HCT116 (cell line): Measurements from ENCODE around the gene TULP4. TPM values are rescaled to one million over a fixed set of nuclear protein-coding genes. Genes with fewer than 3 reads are reported as not detected.

Source experiments
- ATAC-seq: fragments of 200-7000 bp; cut with Tn5 transposase; 2 replicates; pipeline ENCODE4 v1.9.1; 2020; ENCODE audit warnings: mild to moderate bottlenecking, moderate library complexity
- BruUV-seq: library from RNA; stranded (reverse); fragments of 400-500 nt; replicated peaks from 2 replicates; lab custom pipeline; 2021; lab: Mats Ljungman, UMichigan
- CTCF ChIA-PET: fragments of 300-600 bp; sonication (Branson Sonifier 250); formaldehyde crosslinking; loops from one replicate; lab custom pipeline; 2021; ENCODE audit warnings: antibody characterized with exemption; lab: Charles Lee
- POLR2A ChIA-PET: fragments of 300-600, 350-600 bp; sonication (Branson Sonifier 250); formaldehyde crosslinking; loops from one replicate; lab custom pipeline; 2021; ENCODE audit warnings: antibody characterized with exemption; lab: Charles Lee
- RAD21 ChIA-PET, 2 experiments: fragments of 300-600 bp; sonication (Branson Sonifier 250); formaldehyde crosslinking; loops; one replicate each; lab custom pipeline; 2023; ENCODE audit warnings: low total read pairs in 2 of 2; ENCODE audit not compliant: uncharacterized antibody in 2 of 2, unreplicated experiment in 2 of 2, low non-redundant PET in 1 of 2; lab: Charles Lee
- DNase-seq: peaks from one replicate; pipeline ENCODE4 v3.0.0-alpha.2; 2010; ENCODE audit warnings: low read depth, low spot score
- H2AFZ ChIP-seq: fragments of 200-600 bp; shearing (Covaris generic), sonication (generic); 2 replicates; pipeline ENCODE4 v1.6.1; 2017; ENCODE audit warnings: low read depth, mixed run types, mixed read lengths, antibody characterized with exemption, low read length; ENCODE audit not compliant: poor library complexity, severe bottlenecking
- H3K27ac ChIP-seq: 2 replicates; pipeline ENCODE4 v1.5.1; 2012; ENCODE audit warnings: low read depth, low read length
- H3K27me3 ChIP-seq: fragments of 200-600 bp; sonication (generic); 2 replicates; pipeline ENCODE4 v1.6.1; 2016; ENCODE audit warnings: mixed run types, low read length, mixed read lengths; ENCODE audit not compliant: insufficient read depth
- H3K36me3 ChIP-seq, 2 experiments: fragments of 200-500 bp in 1 of 2; fragments of 200-600 bp in 1 of 2; sonication (Bioruptor generic) in 1 of 2; sonication (generic) in 1 of 2; 2 replicates each; pipeline versions ENCODE4 v1.5.1 to v1.6.1; 2014 to 2016; ENCODE audit warnings: low read length in 2 of 2, inconsistent platforms in 1 of 2, mixed read lengths in 1 of 2, mixed run types in 1 of 2; ENCODE audit not compliant: insufficient read depth in 2 of 2, control insufficient read depth in 1 of 2
- H3K4me1 ChIP-seq, 2 experiments: fragments of 200-600 bp in 1 of 2; sonication (generic) in 1 of 2; 2 replicates each; pipeline versions ENCODE4 v1.5.1 to v1.6.1; 2012 to 2017; ENCODE audit warnings: low read length in 2 of 2, inconsistent platforms in 1 of 2, mild to moderate bottlenecking in 1 of 2, mixed read lengths in 1 of 2, mixed run types in 1 of 2, moderate library complexity in 1 of 2; ENCODE audit not compliant: insufficient read depth in 2 of 2, control insufficient read depth in 1 of 2
- H3K4me2 ChIP-seq: fragments of 200-600 bp; sonication (generic); 2 replicates; pipeline ENCODE4 v1.6.1; 2017; ENCODE audit warnings: mixed run types, low read length, mixed read lengths
- H3K4me3 ChIP-seq, 2 experiments: fragments of 200-600 bp in 1 of 2; sonication (generic) in 1 of 2; replicated peaks in 1 of 2; 2 replicates each; pipeline ENCODE4 v1.5.1; 2011 to 2016; ENCODE audit warnings: low read length in 2 of 2, control low read depth in 1 of 2, low read depth in 1 of 2, mild to moderate bottlenecking in 1 of 2, mixed read lengths in 1 of 2, mixed run types in 1 of 2
- H3K79me2 ChIP-seq: fragments of 200-600 bp; sonication (generic); 2 replicates; pipeline ENCODE4 v1.6.1; 2017; ENCODE audit warnings: mild to moderate bottlenecking, mixed run types, low read length, moderate library complexity, mixed read lengths; ENCODE audit not compliant: insufficient read depth
- H3K9ac ChIP-seq: fragments of 200-600 bp; sonication (generic); 2 replicates; pipeline ENCODE4 v1.6.1; 2016; ENCODE audit warnings: low read length, mixed read lengths
- H3K9me2 ChIP-seq: fragments of 200-600 bp; sonication (generic), shearing (Covaris generic); 2 replicates; pipeline ENCODE4 v1.6.1; 2017; ENCODE audit warnings: mixed run types, mild to moderate bottlenecking, moderate library complexity; ENCODE audit not compliant: insufficient read depth
- H3K9me3 ChIP-seq, 2 experiments: fragments of 200-500 bp in 1 of 2; fragments of 200-600 bp in 1 of 2; sonication (Bioruptor generic) in 1 of 2; sonication (generic) in 1 of 2; 2 replicates each; pipeline ENCODE4 v1.6.1; 2014 to 2017; ENCODE audit warnings: low read length in 2 of 2, mixed read lengths in 2 of 2, inconsistent platforms in 1 of 2, low read depth in 1 of 2, mild to moderate bottlenecking in 1 of 2, mixed run types in 1 of 2, moderate library complexity in 1 of 2; ENCODE audit not compliant: control insufficient read depth in 1 of 2, insufficient read depth in 1 of 2
- H4K20me1 ChIP-seq: fragments of 200-600 bp; sonication (generic), shearing (Covaris generic); 2 replicates; pipeline ENCODE4 v1.6.1; 2017; ENCODE audit warnings: mixed run types, mild to moderate bottlenecking, moderate library complexity; ENCODE audit not compliant: insufficient read depth
- ATF3 ChIP-seq: IDR thresholded peaks from 2 replicates; pipeline ENCODE4 v1.6.1; 2012
- CBX3 ChIP-seq: IDR thresholded peaks from 2 replicates; pipeline ENCODE4 v1.6.1; 2012; ENCODE audit warnings: low read depth
- CEBPB ChIP-seq: IDR thresholded peaks from 2 replicates; pipeline ENCODE4 v1.6.1; 2012; ENCODE audit warnings: low read depth
- CTCF ChIP-seq, 3 experiments: fragments of 200-600 bp in 1 of 3; sonication (generic) in 1 of 3; IDR thresholded peaks in 2 of 3; conservative IDR thresholded peaks in 1 of 3; 2 replicates each; pipeline ENCODE4 v1.5.1; 2012 to 2017; ENCODE audit warnings: low read depth in 2 of 3, low read length in 2 of 3, antibody characterized with exemption in 1 of 3, borderline replicate concordance in 1 of 3, control low read depth in 1 of 3, mild to moderate bottlenecking in 1 of 3, mixed read lengths in 1 of 3, mixed run types in 1 of 3, moderate library complexity in 1 of 3; ENCODE audit not compliant: insufficient read depth in 1 of 3
- EGR1 ChIP-seq: IDR thresholded peaks from 2 replicates; pipeline ENCODE4 v1.6.1; 2012; ENCODE audit warnings: low read depth
- EZH2phosphoT487 ChIP-seq: fragments of 200-600 bp; IDR thresholded peaks from 2 replicates; pipeline ENCODE4 v1.6.1; 2018; ENCODE audit warnings: antibody characterized with exemption, borderline replicate concordance
- FOSL1 ChIP-seq: IDR thresholded peaks from 2 replicates; pipeline ENCODE4 v1.6.1; 2012; ENCODE audit warnings: low read depth
- JUND ChIP-seq: IDR thresholded peaks from 2 replicates; pipeline ENCODE4 v1.6.1; 2012
- RAD21 ChIP-seq: IDR thresholded peaks from 2 replicates; pipeline ENCODE4 v1.6.1; 2012; ENCODE audit warnings: low read depth, mild to moderate bottlenecking
- SIN3A ChIP-seq: IDR thresholded peaks from 2 replicates; pipeline ENCODE4 v1.6.1; 2012; ENCODE audit warnings: low read depth
- YY1 ChIP-seq: IDR thresholded peaks from 2 replicates; pipeline ENCODE4 v1.6.1; 2011; ENCODE audit warnings: low read length, low read depth, moderate library complexity, mild to moderate bottlenecking; ENCODE audit not compliant: insufficient replicate concordance; ENCODE audit errors: extremely low read depth
- intact Hi-C: fragments of 100-400 bp; cut with micrococcal nuclease; formaldehyde crosslinking; loops from 2 replicates; pipeline ENCODE4 v1.10.0; 2022
- total RNA-seq: library from RNA; stranded (reverse); gene quantifications from one replicate; pipeline ENCODE4 v1.2.1, GENCODE V29; 2021; ENCODE audit not compliant: unreplicated experiment

The TULP4 gene
- total RNA-seq, 1 experiment from 2014 or later, result 70.8 TPM

GRCh38 chr6:158545043-158545966, 233.0 kb downstream of the TULP4 start (continued):
- no peak for TF ChIP-seq ATF3
- TF ChIP-seq, all 23 proteins: peak for 0

DNA sequence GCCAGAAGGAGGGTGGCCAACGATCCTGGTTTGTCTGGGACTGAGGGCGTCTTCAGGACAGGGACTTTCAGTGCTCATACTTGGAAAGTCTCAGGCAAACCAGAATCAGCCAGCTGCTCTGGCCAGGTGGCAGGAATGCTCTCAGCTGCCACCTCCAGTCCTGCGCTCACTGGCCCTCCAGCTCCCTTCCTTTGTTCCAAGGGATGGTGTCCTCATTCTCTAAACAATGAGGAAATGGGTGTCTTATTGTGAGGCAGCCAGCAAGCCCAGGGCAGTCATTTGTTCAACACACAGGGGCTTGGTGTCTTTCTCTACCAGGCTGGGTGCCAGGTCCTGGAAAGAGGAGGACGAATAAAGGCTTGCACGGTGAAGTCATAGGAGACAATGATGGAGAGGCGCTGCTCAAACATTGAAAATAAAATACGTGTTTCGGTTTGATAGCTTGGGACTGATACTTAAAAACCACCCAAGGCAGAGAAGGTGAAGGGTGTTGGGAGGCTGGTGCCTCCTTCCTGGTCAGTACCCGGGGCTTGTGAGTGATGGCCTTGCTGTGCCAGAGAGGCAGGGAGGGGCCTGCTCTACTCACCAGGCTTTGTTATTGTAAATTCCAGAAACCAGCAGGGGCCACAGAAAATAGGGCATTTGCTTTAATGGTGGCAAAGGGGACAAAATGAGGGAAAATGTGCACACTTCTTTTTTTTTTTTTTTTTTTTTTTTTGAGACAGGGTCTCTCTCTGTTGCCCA, 236.3 kb downstream of the TULP4 start:
- ATAC-seq (no peak), DNase-seq (no peak)
- Histone ChIP-seq H4K20me1 (no peaks in the 10 kb centered on the region), H3K9me2 (no peaks in the 10 kb centered on the region), H3K27ac (no peak overlapping the region), H3K9ac (no peak overlapping the region), H3K9me3 (no peaks in the 10 kb centered on the region), H2AFZ (no peak overlapping the region), H3K36me3 (no peaks in the 10 kb centered on the region), H3K4me3 (no peak overlapping the region), H3K79me2 (no peaks in the 10 kb centered on the region), H3K4me2 (no peak overlapping the region), H3K4me1 (no peaks in the 10 kb centered on the region), H3K27me3 (no peaks in the 10 kb centered on the region)
- RAD21 ChIA-PET, result no interaction called here
- TF ChIP-seq JUND (no peak), CBX3 (no peak), EZH2phosphoT487 (no peak), CEBPB (no peak), RAD21 (no peak), FOSL1 (no peak), SIN3A (no peak), ATF3 (no peak), CTCF (IDR thresholded peaks at IDR 0.05 in 2 of 3, conservative IDR thresholded peaks at IDR 0.05 in 1 of 3; ENCODE audit: borderline replicate concordance in 1 of 3, insufficient read depth in 1 of 3, low read depth in 2 of 3, low read length in 2 of 3) (no peak), EGR1 (no peak), YY1 (no peak)
- POLR2A ChIA-PET, result no interaction called here
- intact Hi-C loops, result no loop called here
- CTCF ChIA-PET, result no interaction called here
- no TSS peak for BruUV-seq
